HG03439 (cell line): ENCODE results near the gene MEIOB.
"Not testable (repeated sequence)": the region's sequence is repeated elsewhere in the genome, so short reads cannot be mapped to it uniquely, and the experiment has no call there.

Experiments used
- ATAC-seq: cut with Tn5 transposase; IDR thresholded peaks from one replicate; pipeline ENCODE4 v1.9.1; 2021; ENCODE audit warnings: mild to moderate bottlenecking, moderate library complexity; ENCODE audit not compliant: unreplicated experiment

MEIOB gene

DNA sequence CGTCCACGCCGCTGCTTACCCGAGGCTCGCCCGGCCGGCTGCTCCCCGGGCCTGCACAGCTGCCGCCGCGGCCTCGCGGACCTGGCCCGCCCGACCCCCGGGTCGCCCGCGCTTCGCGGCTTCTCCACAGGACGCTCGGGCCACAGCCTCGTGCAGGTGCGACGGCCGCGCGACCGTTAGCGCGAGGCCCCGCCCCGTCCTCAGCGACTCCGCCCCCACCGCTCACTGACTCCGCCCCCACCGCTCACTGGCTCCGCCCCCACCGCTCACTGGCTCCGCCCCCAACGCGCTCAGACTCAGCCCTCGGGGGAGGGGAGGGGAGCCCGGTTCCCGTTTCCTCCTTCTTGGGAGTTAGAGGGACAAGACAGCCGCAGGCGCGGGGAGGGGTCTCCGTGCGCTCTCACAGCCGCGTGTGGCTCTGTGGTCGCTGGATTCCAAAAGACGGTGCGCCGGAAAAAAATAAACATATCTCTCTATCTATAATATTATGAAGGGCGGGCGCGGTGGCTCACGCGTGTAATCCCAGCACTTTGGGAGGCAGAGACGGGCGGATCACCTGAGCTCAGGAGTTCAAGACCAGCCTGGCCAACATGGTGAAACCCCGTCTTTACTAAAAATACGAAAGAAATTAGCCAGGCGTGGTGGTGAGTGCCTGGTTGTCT, at the start of gene MEIOB:
MEIOB (minus strand) TSS at position 191 of the 662 bp plus-strand sequence. CDS start 3,989 bp downstream, outside the sequence.
- ATAC-seq: no peak

- ATAC-seq: no peak
Measured at GRCh38 chr16:1920727-1921171, 48.8 kb upstream of the MEIOB start.

GRCh38 chr16:1920122-1920521, 48.2 kb upstream of the MEIOB start:
- not testable (repeated sequence) for ATAC-seq

DNA sequence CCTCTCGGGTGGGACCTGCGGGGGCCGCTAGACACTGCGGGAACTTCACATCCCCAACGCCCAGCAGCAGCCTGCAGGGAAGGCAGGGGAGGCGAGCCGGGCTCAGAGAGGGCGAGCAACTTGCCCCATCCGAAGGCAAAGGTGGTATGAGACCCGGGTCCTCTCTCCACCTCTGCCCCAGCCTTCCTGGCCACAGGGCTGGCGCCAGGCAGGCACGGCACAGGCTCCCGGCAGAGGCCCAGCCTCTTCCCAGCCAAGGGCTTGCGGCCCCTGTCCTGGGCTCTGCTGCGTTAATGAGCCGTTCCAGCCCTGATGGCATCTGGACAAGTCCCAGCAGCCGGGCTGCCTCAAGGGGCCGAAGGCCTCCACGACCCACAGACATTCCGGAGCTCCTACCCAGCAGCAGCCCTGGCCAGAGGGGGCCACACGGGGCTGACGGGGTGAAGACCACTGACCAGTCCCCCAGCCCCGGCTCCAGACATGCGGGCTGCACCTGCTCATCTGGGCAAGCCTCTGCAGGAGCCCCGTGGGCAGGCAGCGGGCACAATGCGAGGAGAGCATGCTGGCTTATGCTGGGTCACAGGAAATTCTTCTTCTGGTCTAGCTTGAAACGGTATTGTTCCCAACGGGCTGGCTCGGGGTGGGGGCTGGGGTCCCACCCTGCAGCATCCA, 47.5 kb upstream of the MEIOB start:
- ATAC-seq: no peak

GRCh38 chr16:1918351-1919326, 46.7 kb upstream of the MEIOB start, which contains the start of gene HS3ST6:
Gene HS3ST6, minus strand, starts transcription at chr16:1918415. Its CDS starts 92 bp downstream, at chr16:1918323.
- no peak for ATAC-seq

GRCh38 chr16:1917665-1918350, 45.8 kb upstream of the MEIOB start:
- no peak for ATAC-seq

GRCh38 chr16:1917056-1917664, 45.2 kb upstream of the MEIOB start:
- ATAC-seq: no peak

GRCh38 chr16:1916640-1916990, 44.7 kb upstream of the MEIOB start:
- no peak for ATAC-seq

GRCh38 chr16:1915732-1916639, 44.0 kb upstream of the MEIOB start:
- no peak for ATAC-seq

GRCh38 chr16:1914988-1915387, 43.0 kb upstream of the MEIOB start:
- ATAC-seq: no peak

GRCh38 chr16:1914084-1914608, 42.2 kb upstream of the MEIOB start:
- ATAC-seq: no peak

GRCh38 chr16:1913327-1914083, 41.5 kb upstream of the MEIOB start:
- ATAC-seq: no peak

GRCh38 chr16:1912215-1912543, 40.2 kb upstream of the MEIOB start:
- ATAC-seq: no peak

DNA sequence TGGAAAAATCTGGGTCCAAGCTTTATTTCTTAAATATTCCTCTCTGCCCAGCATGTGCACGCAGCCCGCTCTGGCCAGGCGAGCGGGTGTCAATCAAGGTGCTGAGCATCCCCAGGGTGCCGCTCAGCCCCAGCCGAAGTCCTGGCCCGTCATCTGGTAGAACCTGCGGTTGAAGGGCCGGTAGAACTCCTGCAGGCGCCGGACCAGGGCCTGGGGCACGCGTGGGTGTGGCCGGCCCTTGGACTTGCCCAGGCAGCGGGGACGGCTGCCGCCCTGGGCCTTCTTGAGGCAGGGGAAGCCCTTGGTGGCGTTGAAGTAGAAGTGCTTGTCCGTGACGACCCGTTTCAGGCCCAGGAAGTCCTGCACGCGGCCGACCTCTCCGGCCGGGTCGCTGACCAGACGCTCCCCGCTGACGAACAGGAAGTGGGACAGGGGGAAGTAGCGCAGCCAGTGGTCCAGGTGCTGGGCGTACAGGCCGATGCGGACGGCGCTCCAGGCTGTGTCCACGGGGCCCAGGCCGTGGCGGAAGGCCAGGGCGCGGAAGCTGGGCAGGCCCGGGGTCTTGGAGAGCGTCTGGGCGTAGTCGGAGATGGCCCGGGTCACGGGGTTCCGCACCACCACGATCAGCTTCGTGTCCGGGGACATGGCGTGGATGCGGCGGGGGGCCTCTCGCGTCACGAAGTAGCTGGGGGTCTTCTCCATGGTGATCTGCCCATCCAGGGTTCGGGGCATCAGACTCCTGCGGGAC, 39.7 kb upstream of the MEIOB start:
- no peak for ATAC-seq

DNA sequence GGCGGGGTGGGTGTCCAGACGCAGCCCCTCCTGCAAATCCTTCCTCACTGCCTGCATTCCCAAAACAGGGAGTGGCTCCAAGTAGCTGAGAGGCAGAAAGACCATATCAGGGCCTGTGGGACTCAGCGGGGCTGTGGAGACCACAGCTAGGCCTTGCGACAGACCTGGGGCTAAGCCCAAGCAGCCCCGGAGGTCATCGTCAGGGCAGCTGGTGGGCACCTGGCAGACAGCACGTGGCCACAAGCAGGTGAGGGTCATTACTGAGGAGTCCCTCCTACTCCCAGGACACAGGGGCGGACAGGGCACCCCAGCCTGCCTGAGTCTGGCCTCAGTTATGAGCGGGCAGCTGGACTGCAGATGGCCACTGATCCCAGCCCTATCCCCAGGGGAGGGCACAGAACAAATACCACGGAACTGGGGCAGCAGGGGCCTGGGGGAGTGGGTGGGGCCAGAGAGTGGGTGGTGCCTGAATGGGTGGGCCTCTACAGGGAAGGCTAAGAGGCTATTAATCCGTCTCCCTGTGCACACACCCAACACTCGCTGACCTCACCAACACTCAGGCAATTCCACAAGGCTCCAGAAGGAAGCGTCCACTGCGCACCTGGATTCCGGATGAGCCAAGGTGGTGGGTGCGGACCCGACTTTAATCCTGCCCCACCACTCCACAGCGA, 37.7 kb upstream of the MEIOB start:
- ATAC-seq: no peak

- no peak for ATAC-seq
Measured at GRCh38 chr16:1908983-1909382, 37.0 kb upstream of the MEIOB start.

- no peak for ATAC-seq
Measured at GRCh38 chr16:1908184-1908583, 36.2 kb upstream of the MEIOB start.
